AG09309 (cell line): Measurements from ENCODE around the gene MYO1B.

Source experiments
- DNase-seq: peaks from one replicate; pipeline ENCODE4 v3.0.0-alpha.2; 2010; ENCODE audit warnings: low read depth
- H3K4me3 ChIP-seq: 2 replicates; pipeline ENCODE4 v1.5.1; 2011; ENCODE audit warnings: mild to moderate bottlenecking, low read depth, low read length, moderate library complexity; ENCODE audit not compliant: control insufficient read depth
- CTCF ChIP-seq: IDR thresholded peaks from 2 replicates; pipeline ENCODE4 v1.5.1; 2011; ENCODE audit warnings: mild to moderate bottlenecking, low read depth, low read length, inconsistent platforms; ENCODE audit not compliant: insufficient read depth, control insufficient read depth; ENCODE audit errors: missing control alignments

MYO1B gene

DNA sequence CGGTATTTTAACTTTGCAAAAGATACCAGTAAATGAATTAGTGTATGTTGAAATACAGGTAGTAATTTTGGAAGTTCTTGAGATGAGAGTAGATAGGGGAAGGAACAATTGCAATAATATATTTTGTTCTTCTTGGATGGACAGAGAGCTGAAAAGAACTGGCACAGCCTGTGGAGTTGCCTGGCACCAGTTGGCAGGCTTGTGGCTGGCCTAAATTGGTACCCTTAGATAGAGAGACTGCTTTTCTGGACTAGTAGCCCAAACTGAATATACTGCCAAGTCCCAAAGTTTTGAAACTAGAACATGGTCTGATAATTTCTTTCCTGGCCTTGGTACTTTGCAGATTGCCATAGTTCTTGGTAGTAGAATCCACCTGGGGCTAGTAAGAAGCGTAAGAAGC, 26.9 kb downstream of the MYO1B start:
- no peak for TF ChIP-seq CTCF
- DNase-seq, result no peak
- no peak overlapping the region for H3K4me3 ChIP-seq

DNA sequence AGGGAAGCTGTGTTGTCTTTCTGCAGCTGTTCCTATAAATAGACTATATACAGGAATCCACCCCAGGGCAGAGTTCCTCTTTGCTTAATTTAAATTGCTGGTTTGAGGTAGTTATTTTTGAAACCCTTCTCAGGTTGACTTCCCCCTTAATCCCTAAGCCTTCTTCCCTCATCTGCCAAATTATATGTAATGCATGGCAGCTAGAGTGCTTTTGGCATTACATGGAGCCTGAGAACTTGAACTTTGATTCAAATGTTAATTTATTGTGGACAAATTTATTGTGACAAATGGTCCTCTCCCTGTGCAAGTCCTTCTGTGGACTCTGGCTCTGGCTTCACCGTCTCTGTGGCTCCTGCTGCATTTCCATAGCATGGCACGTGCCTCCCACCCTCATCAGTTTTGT, 29.2 kb downstream of the MYO1B start:
- no peak for DNase-seq
- H3K4me3 ChIP-seq, result no peak overlapping the region
- TF ChIP-seq CTCF, result no peak

DNA sequence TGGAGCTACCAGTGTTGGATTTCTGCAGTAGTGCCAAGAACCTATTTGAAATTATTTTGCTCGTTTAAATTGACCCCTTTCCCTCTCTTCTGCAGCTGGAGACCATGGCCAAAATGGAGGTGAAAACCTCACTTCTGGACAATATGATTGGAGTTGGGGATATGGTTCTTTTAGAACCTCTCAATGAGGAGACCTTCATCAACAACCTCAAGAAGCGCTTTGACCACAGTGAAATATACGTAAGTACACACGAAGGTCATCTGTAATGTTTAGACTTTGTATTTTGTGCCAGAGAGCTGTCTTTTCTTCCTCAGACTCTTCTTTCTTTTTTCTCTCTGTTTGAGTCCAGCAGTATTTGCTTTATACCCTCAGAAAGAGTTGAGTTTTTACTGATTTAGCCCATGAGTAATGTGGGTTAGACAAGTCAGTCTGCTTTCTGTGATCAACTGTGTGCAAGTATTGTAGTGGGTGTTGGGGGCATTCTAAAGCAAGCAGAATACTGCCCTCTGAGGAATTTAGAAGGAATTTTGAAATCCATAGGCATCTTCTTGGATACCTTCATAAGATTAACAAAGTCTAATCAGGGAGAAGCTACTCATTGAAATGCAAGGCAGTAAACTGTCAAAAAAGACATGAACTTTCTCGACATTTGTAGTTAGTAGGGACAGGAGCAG, 31.7 kb downstream of the MYO1B start:
- no peak for DNase-seq
- H3K4me3 ChIP-seq, result no peak overlapping the region
- TF ChIP-seq CTCF, result no peak

GRCh38 chr2:191280290-191280689, 35.1 kb downstream of the MYO1B start:
- H3K4me3 ChIP-seq, result no peak overlapping the region
- no peak for TF ChIP-seq CTCF
- no peak for DNase-seq

GRCh38 chr2:191280834-191281756, 35.9 kb downstream of the MYO1B start:
- no peak for TF ChIP-seq CTCF
- H3K4me3 ChIP-seq, result no peak overlapping the region
- DNase-seq, result no peak

GRCh38 chr2:191285252-191285651, 40.0 kb downstream of the MYO1B start:
- H3K4me3 ChIP-seq, result no peak overlapping the region
- no peak for TF ChIP-seq CTCF
- DNase-seq, result no peak
